Naive B cell (primary cell): Measurements from ENCODE around the gene ADPRHL1. TPM values are rescaled to one million over a fixed set of nuclear protein-coding genes. Genes with fewer than 3 reads are reported as not detected.
A peak's percentile ranks its signal among the peaks of the same experiment; 100 is the strongest.

Source experiments
- ATAC-seq, 2 donors: fragments of 150-1000 bp; cut with Tn5 transposase; 2 replicates each; pipeline ENCODE4 v1.10.0; 2021; ENCODE audit warnings: low read depth in 2 of 2, mild to moderate bottlenecking in 2 of 2, moderate library complexity in 2 of 2
- DNase-seq: peaks from one replicate; pipeline ENCODE4 v3.0.0; 2022
- H3K27ac Mint-ChIP-seq, 6 donors: one replicate each; pipeline ENCODE4 v1.8.0; 2020 to 2022; ENCODE audit warnings: mild to moderate bottlenecking in 6 of 6, mixed read lengths in 6 of 6, moderate library complexity in 5 of 6, inconsistent platforms in 2 of 6
- H3K27me3 Mint-ChIP-seq, 3 donors: one replicate each; pipeline ENCODE4 v1.8.0; 2021 to 2022; ENCODE audit warnings: mixed read lengths in 3 of 3, mild to moderate bottlenecking in 1 of 3
- H3K36me3 Mint-ChIP-seq, 2 donors: one replicate each; pipeline ENCODE4 v1.8.0; 2020 to 2022; ENCODE audit warnings: mixed read lengths in 2 of 2, inconsistent platforms in 1 of 2, mild to moderate bottlenecking in 1 of 2
- H3K4me1 Mint-ChIP-seq, 3 donors: one replicate each; pipeline ENCODE4 v1.8.0; 2020 to 2022; ENCODE audit warnings: mixed read lengths in 3 of 3, inconsistent platforms in 1 of 3, mild to moderate bottlenecking in 1 of 3, moderate library complexity in 1 of 3
- H3K4me3 Mint-ChIP-seq, 8 donors: one replicate each; pipeline ENCODE4 v1.8.0; 2020 to 2022; ENCODE audit warnings: mild to moderate bottlenecking in 8 of 8, mixed read lengths in 8 of 8, moderate library complexity in 8 of 8, inconsistent platforms in 2 of 8
- H3K9me3 Mint-ChIP-seq, 7 donors: one replicate each; pipeline ENCODE4 v1.8.0; 2020 to 2022; ENCODE audit warnings: mixed read lengths in 7 of 7, mild to moderate bottlenecking in 5 of 7, inconsistent platforms in 2 of 7, moderate library complexity in 1 of 7
- polyA plus RNA-seq, 6 donors: library from polyadenylated mRNA; unstranded; fragments of 300-500 nt; fragmentation: Illumina TruSeq; gene quantifications; one replicate each; pipeline ENCODE4 v1.2.3, GENCODE V29; 2021; ENCODE audit warnings: low read depth in 6 of 6

ADPRHL1 gene
- polyA plus RNA-seq, 6 donors from 2014 or later: 0.54 to 0.75 TPM; not detected in 4

DNA sequence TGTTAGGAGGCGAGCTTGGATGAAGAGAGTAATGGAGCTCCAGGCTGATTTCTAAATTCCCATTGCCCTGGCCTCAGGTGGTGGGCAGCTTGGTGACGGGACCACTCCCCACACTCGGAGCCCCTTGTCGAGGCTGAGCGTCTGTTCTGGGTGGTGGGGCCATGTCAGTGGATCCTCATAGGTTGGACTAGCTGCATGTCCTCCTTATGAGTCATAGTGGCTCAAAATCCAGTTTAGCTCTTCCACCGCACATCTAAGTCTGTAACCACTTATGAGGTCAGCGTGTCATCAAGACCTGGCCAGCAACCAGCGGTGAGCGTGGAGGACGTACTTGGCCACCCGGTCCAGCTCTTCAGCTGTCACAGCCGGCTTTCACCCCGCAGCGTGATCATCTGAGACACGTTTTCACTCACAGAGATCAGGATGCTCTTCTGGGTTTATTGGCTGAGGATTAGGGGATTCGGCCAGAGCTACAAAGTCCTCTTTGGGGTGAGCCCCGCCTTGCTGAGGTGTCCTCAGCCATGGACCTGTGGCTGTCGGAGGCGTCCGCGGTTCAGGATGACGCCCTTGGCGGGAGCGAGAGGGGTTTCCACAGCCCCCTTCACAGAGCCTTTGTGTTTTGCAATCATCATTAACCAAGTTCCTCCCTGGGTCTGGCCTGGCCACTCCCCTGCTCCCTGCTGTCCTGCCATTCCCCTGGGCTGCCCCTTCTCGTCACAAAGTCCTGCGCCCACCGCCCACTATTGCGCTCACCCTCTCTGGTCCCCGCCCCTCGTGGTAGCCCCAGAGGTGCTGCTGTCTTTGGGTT lies 41.9 kb downstream of the ADPRHL1 start:
- Mint-ChIP-seq H3K4me1 (peaks cover 25 to 40% (median 34%) of the 10 kb centered on the region in 3 donors), H3K36me3 (peaks cover 4 to 17% of the 10 kb centered on the region in 2 donors), H3K4me3 (peak overlapping the region in 5 of 8 donors; percentile 37 to 75 (median 65)), H3K27me3 (peaks cover 0 to 6% (median under 1%) of the 10 kb centered on the region in 3 donors), H3K9me3 (peaks cover 9 to 21% (median 16%) of the 10 kb centered on the region in 7 donors), H3K27ac (peak overlapping the region in 4 of 6 donors; percentile 53 to 87 (median 72))
- DNase-seq (no peak), ATAC-seq (no peak)

DNA sequence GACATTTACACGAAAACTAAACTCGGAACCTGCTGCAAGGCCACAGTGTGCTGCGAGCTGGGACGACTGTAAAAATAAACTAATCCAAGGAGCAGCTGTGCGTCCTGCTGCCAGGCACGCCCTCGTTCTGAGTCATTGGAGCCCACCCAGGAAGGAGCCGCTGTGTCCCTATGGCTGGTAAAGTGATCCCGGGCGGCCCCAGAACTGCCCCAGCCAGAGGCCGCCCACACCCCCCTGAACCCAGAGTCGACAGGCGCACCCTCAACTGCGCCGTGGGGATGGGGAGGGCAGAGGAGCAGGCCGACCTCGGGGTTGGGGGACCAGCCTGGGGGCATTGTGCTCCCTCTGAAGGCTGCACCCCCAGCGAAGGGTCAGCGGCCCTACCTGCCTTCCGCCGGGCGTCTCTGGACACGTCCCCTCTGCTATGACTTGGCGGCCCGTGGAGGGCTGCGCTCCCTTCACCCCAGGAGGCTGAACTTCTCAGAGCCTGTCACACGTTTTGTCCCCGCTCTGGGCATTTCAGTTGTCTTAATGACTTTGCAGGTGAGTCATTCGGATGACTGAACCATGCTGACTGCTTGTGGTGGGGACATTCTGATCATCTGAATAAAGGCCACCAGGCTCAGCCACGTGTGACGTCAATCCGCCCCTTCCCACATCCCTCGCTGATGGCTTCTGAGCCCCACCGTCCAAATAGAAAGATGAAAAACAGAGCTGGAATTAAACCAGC lies 42.7 kb downstream of the ADPRHL1 start:
- ATAC-seq (no peak), DNase-seq (no peak)
- Mint-ChIP-seq H3K27ac (peak overlapping the region in 4 of 6 donors; percentile 34 to 87 (median 59)), H3K4me3 (peak overlapping the region in 5 of 8 donors; percentile 29 to 73 (median 59)), H3K4me1 (peaks cover 25 to 40% (median 34%) of the 10 kb centered on the region in 3 donors), H3K27me3 (peaks cover 0 to 5% (median 0%) of the 10 kb centered on the region in 3 donors), H3K9me3 (peaks cover 9 to 21% (median 16%) of the 10 kb centered on the region in 7 donors), H3K36me3 (peaks cover 4 to 17% of the 10 kb centered on the region in 2 donors)

DNA sequence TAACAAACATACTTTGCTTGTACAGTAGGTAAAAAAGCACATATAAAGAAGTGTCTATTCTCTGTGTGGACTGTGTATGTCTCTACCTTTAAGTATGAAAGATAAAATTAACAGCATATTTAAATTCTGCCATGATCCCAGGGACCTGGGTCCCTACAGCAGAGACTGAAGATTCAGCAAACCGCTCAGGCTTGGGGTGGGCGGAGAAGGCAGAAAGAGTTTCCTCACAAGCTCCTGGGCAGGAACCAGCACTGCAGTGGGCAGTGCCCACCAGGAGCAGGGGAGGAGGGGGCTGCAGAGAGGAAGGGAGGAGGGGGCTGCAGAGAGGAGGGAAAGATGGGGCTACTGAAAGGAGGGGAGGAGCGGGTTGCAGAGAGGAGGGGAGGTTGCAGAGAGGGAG lies 44.7 kb downstream of the ADPRHL1 start:
- Mint-ChIP-seq H3K36me3 (peaks cover 4 to 17% of the 10 kb centered on the region in 2 donors), H3K27me3 (peaks cover 0 to 5% (median 0%) of the 10 kb centered on the region in 3 donors), H3K4me3 (peak overlapping the region in 5 of 8 donors; percentile 31 to 63 (median 49)), H3K27ac (peak overlapping the region in 2 of 6 donors; percentile 42 to 78), H3K4me1 (peaks cover 25 to 36% (median 34%) of the 10 kb centered on the region in 3 donors), H3K9me3 (peaks cover 9 to 21% (median 16%) of the 10 kb centered on the region in 7 donors)
- DNase-seq (no peak), ATAC-seq (no peak)

DNA sequence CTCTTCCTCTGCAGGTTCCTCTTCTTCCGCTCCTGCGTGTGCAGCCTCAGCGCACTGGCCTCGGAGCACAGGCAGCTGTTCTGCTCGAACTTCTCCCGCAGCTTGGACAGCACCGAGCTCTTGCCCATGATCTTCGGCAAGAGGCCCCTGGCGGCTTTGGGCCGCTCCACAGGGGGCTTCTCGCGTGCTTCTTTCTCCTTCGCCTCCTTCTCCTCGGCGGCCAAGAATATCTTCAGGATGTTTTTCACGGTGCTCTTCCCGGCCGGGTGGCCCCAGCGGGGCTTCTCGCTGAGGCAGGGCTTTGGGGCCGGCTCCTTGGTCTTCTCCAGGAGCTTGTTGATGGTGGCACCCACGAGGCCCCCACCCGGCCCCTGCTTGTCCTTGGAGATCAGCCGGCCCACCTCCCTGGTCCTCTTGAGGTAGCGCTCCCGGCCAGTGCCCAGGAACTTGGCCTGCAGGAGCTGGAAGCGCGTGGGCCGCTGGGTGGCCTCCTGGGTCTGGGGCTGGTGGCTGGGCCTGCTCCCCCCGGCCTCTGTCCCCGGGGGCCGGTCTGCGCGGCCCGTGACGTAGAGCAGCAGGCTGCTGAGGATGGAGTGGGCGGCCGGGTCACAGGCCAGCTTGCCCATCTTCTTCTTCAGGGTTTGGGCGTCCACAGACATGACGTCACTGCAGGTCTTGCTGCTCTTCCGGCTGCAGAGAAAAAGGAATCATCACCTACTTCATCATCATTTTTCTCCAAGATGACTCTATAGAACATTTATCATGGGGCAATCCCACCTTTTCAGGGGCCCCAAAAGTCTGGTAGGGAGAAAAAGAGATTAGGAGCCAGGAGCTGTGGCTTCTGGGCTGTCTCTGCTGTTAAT lies 45.5 kb downstream of the ADPRHL1 start:
- H3K27ac Mint-ChIP-seq: no peak overlapping the region
- ATAC-seq: peak in 1 of 2 donors; percentile 52

DNA sequence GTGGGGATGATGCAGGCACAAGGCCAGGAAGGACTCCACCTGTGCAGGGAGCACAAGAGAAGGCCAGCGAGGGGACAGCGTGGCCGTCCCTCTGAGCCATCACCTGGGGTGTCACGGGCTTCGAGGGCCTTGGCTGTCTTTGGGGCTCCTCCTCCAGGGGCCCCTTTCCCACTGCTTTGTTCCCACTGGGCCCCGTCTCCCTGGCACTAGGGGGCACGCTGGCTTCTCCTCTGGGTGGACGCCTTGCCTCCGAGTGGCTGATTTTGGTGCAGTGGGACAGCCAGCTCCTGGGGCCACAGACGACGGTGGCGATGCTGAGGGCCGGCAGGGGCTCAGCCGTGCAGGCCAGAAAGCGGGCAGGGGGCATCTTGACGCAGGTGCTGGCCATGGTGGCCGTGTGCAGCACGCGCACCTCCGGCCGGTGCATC lies 46.2 kb downstream of the ADPRHL1 start:
- no peak overlapping the region for H3K27ac Mint-ChIP-seq
- no peak for ATAC-seq
- DNase-seq: no peak
- H3K27me3 Mint-ChIP-seq: peaks cover 0 to 5% (median 0%) of the 10 kb centered on the region in 3 donors
- H3K36me3 Mint-ChIP-seq: peaks cover 4 to 9% of the 10 kb centered on the region in 2 donors
- H3K4me3 Mint-ChIP-seq: peak overlapping the region in 5 of 8 donors; percentile 63 to 89 (median 76)
- peaks cover 6 to 19% (median 15%) of the 10 kb centered on the region in 7 donors for H3K9me3 Mint-ChIP-seq
- peaks cover 20 to 34% (median 30%) of the 10 kb centered on the region in 3 donors for H3K4me1 Mint-ChIP-seq

More for the DNA sequence above, 45.5 kb downstream of the ADPRHL1 start:
- peaks cover 20 to 34% (median 30%) of the 10 kb centered on the region in 3 donors for H3K4me1 Mint-ChIP-seq
- DNase-seq: no peak
- H3K9me3 Mint-ChIP-seq: peaks cover 6 to 19% (median 15%) of the 10 kb centered on the region in 7 donors
- H3K4me3 Mint-ChIP-seq: peak overlapping the region; percentile 31 to 89 (median 76)
- peaks cover 0 to 5% (median 0%) of the 10 kb centered on the region in 3 donors for H3K27me3 Mint-ChIP-seq
- H3K36me3 Mint-ChIP-seq: peaks cover 4 to 9% of the 10 kb centered on the region in 2 donors

DNA sequence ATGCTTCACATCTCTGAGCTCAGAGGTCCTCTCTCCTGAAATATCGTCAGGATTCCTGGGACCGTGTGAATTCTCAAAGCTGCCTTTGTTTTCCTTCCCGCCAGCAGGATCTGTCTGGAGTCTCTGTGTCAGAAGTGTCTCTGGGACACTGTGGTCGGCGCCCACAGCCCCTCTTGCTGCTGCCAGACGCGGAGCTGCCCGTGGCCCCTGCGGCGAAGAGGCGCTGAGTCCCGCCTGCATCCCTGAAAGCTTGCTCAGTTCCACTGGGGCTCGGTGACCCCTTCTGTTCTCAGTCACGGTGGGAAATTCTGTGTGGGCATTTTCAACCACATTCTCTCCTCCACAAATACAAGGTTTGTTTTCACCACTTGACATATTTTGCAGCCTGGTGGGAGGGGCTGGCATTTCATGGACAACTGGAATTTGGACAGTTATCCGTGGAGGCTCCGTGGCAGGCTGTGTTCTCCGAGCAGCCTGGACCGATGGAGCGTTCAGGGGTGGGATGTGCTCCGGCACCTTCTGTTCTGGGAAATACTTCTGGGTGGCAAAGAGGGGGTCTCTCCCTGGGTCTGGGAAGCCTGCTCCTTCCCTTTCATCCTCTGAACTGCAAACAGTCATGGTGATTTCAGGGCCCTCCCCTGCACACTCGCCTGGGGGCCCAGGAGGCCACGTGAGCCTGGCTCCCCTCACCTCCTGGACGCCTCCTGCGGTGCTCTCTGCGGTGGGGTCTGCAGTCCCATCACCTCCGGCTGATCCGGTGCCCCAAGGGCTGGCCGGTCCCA lies 46.8 kb downstream of the ADPRHL1 start:
- H3K36me3 Mint-ChIP-seq: peaks cover 4 to 8% of the 10 kb centered on the region in 2 donors
- peak overlapping the region in 1 of 8 donors; percentile 6 for H3K4me3 Mint-ChIP-seq
- H3K27me3 Mint-ChIP-seq: peaks cover 0 to 5% (median 0%) of the 10 kb centered on the region in 3 donors
- no peak for DNase-seq
- H3K9me3 Mint-ChIP-seq: peaks cover 4 to 18% (median 15%) of the 10 kb centered on the region in 7 donors
- peaks cover 20 to 34% (median 30%) of the 10 kb centered on the region in 3 donors for H3K4me1 Mint-ChIP-seq
- no peak for ATAC-seq
- no peak overlapping the region for H3K27ac Mint-ChIP-seq

DNA sequence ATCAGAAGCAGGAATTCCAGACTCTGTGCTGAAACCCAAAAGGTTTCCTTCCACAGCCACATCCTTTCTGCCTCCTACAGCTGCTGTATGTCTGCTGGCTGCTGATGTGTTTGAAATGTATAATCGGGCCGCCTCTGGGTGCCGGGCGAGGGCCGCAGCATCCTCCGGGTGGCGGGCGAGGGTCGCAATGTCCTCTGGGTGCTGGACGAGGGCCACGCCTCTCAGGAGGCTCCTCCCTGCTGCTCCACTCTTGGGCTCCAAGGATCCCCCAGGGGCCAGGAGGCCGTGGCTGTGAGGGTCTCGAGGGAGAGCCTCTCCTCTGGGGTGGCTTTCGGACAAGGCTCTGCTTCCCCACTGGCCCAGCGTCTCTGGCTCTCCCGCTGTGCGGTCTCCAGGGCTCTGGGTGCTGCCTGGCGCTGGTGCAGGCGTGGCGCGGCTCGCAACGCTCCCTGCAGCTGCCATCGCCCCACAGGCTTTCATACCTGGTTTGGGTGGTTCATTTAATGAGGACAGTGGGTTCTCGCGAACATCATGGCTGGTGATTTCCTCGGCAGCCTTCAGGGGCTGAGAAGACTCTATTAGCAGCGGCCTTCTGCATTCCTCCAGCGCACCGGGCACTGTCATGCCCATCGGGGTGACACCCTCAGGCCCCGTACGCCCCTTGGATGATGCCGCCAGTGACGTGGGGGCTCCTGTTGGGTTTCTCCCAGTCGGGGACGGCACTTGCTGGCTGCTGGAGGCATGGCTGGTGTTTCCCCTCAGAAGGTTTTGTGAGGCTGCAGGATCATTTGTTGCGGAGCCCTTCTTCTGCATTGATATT lies 47.6 kb downstream of the ADPRHL1 start:
- DNase-seq: no peak
- no peak for ATAC-seq
- no peak overlapping the region for H3K27ac Mint-ChIP-seq
- H3K27me3 Mint-ChIP-seq: peaks cover 0 to 5% (median 0%) of the 10 kb centered on the region in 3 donors
- peaks cover 0 to 11% (median 7%) of the 10 kb centered on the region in 7 donors for H3K9me3 Mint-ChIP-seq
- no peaks in the 10 kb centered on the region for H3K36me3 Mint-ChIP-seq
- no peak overlapping the region for H3K4me3 Mint-ChIP-seq
- H3K4me1 Mint-ChIP-seq: peaks cover 13 to 27% (median 22%) of the 10 kb centered on the region in 3 donors

DNA sequence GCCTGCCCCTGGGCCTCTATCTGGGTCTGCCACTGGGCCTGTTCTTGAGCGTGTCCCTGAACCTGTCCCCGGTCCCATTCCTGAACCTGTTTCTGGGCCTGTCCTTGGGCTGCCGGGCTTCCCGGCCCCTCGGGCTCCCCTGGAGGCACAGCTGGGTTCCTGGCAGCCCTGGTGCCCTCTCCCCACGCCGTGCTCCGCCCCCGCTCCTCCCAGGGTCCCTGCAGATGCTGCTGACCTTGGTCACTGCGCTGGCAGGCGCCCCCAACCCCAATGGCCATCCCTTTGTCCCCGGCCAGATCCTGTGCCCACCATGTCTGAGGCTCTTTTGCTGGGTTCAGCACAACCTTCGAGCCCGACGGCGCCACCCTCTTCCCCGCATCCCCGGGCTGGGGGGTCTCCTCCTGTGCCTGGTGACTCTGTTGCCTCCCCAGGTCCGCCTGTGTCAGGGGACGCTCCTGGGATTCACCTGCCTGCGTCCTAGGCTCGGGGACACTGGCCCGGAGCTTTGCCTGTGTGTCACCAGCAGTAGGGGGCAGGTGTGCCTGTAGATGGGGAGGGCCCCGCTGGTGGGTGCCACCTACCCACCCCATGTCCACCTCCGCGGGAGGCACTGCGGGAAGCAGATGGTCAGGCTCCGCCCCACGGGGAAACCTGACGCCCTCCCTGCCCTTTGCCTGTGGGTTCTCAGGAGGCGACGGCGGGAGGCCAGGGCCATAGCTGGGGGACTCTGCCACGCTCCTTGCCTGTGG lies 48.4 kb downstream of the ADPRHL1 start:
- no peak overlapping the region for H3K4me3 Mint-ChIP-seq
- no peaks in the 10 kb centered on the region for H3K36me3 Mint-ChIP-seq
- H3K27ac Mint-ChIP-seq: no peak overlapping the region
- DNase-seq (no peak), ATAC-seq (no peak)
- H3K27me3 Mint-ChIP-seq: peaks cover 0 to 5% (median 0%) of the 10 kb centered on the region in 3 donors
- H3K4me1 Mint-ChIP-seq: peaks cover 13 to 25% (median 22%) of the 10 kb centered on the region in 3 donors
- peaks cover 0 to 10% (median 6%) of the 10 kb centered on the region in 7 donors for H3K9me3 Mint-ChIP-seq

DNA sequence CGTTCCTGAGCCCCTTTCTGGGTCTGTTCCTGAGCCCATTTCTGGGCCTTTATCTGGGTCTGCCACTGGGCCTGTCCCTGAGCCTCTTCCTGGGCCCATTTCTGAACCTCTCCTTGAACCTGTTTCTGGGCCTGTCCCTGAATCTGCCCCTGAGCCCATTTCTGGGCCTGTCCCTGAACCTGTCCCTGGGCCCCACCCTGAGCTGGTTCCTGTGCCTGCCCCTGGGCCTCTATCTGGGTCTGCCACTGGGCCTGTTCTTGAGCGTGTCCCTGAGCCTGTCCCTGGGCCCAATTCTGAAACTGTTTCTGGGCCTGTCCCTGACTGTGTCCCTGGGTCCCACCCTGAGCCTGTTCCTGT lies 48.9 kb downstream of the ADPRHL1 start:
- ATAC-seq (no peak), DNase-seq (no peak)
- Mint-ChIP-seq H3K9me3 (peaks cover 0 to 5% (median 3%) of the 10 kb centered on the region in 7 donors), H3K36me3 (no peaks in the 10 kb centered on the region), H3K27me3 (peaks cover 0 to 6% (median 0%) of the 10 kb centered on the region in 3 donors), H3K4me1 (peaks cover 13 to 20% (median 19%) of the 10 kb centered on the region in 3 donors), H3K27ac (no peak overlapping the region), H3K4me3 (no peak overlapping the region)

DNA sequence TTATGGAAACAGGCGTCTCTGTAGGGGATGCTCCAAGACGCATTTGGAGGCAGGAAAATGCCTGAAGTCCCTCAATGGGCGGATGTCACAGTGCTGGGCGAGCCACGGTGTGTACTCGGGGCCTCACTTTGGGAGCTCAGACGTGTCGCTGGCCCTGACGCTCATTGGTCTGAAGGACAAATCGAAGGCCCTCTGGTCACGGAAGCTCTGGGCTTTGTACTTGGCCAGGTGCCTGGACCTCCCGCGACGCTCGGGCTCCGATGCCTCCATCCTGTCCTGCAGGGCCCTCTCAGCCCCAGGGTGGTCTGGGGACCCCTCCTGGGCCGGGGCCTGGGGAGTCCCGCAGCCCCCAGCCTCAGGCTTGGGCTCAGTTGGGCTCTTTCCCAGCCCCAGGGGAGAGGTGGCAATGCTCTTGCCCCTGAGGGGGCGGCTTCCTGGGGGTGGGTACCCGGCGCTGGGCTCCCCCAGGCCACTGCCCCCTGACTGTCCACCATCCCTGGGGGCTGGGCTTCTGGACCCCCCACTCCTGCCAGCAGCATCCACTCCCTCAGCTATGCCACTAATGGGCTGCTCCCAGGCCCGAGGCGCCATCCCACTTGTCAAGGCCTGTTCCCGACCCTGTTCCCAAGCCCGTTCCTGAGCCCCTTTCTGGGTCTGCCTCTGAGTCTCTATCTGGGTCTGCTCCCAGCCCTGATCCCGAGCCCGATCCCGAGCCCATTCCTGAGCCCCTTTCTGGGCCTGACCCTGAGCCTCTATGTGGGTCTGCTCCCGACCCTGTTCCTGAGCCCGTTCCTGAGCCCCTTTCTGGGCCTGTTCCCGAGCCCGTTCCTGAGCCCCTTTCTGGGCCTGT lies 49.8 kb downstream of the ADPRHL1 start:
- Mint-ChIP-seq H3K27me3 (peaks cover 0 to 9% (median 0%) of the 10 kb centered on the region in 3 donors), H3K4me3 (no peak overlapping the region), H3K4me1 (peaks cover 10 to 12% (median 11%) of the 10 kb centered on the region in 3 donors), H3K27ac (no peak overlapping the region), H3K36me3 (no peaks in the 10 kb centered on the region), H3K9me3 (peaks cover 0 to 2% (median 0%) of the 10 kb centered on the region in 7 donors)
- ATAC-seq (no peak), DNase-seq (no peak)
